GM21367 (cell line): Measurements from ENCODE around the gene COX8C.
"Not testable (repeated sequence)": the region's sequence is repeated elsewhere in the genome, so short reads cannot be mapped to it uniquely, and the experiment has no call there.

Experiments
- ATAC-seq: cut with Tn5 transposase; IDR thresholded peaks from one replicate; pipeline ENCODE4 v1.9.1; 2021; ENCODE audit not compliant: unreplicated experiment

The COX8C gene

GRCh38 chr14:93320489-93320888 is 26.5 kb upstream of the COX8C start:
- ATAC-seq, result no peak

- no peak for ATAC-seq
Observed at GRCh38 chr14:93322929-93323599, 23.9 kb upstream of the COX8C start.

- no peak for ATAC-seq
Observed at GRCh38 chr14:93323600-93324174, 23.3 kb upstream of the COX8C start.

- no peak for ATAC-seq
Observed at GRCh38 chr14:93326196-93326595, 20.8 kb upstream of the COX8C start.

- no peak for ATAC-seq
Observed at GRCh38 chr14:93328546-93328945, 18.4 kb upstream of the COX8C start.

GRCh38 chr14:93329965-93330608 is 16.9 kb upstream of the COX8C start:
- no peak for ATAC-seq

GRCh38 chr14:93330609-93331000 is 16.4 kb upstream of the COX8C start:
- no peak for ATAC-seq

- ATAC-seq, result no peak
Observed at GRCh38 chr14:93331002-93331727, 15.8 kb upstream of the COX8C start.

GRCh38 chr14:93331728-93332396 is 15.1 kb upstream of the COX8C start:
- peak; percentile 0 for ATAC-seq

- ATAC-seq, result peak; percentile 50
Observed at GRCh38 chr14:93332397-93332852, 14.6 kb upstream of the COX8C start.

- peak; percentile 61 for ATAC-seq
Observed at GRCh38 chr14:93332853-93333630, 13.9 kb upstream of the COX8C start, which contains the start of gene BTBD7. BTBD7 (minus strand) TSS chr14:93333036; CDS start chr14:93296051, 36,985 bp downstream.

- ATAC-seq, result no peak
Observed at GRCh38 chr14:93333631-93334103, 13.3 kb upstream of the COX8C start.

- ATAC-seq, result no peak
Observed at GRCh38 chr14:93337143-93337753, 9.7 kb upstream of the COX8C start.

GRCh38 chr14:93337884-93338283 is 9.1 kb upstream of the COX8C start:
- no peak for ATAC-seq

- no peak for ATAC-seq
Observed at GRCh38 chr14:93343266-93343665, 3.7 kb upstream of the COX8C start.

- ATAC-seq, result no peak
Observed at GRCh38 chr14:93343797-93344196, 3.2 kb upstream of the COX8C start.

GRCh38 chr14:93347850-93348249 is 868 bp downstream of the COX8C start:
- ATAC-seq, result no peak

GRCh38 chr14:93348292-93348691 is 1.3 kb downstream of the COX8C start:
- ATAC-seq, result no peak

- ATAC-seq, result not testable (repeated sequence)
Observed at GRCh38 chr14:93354873-93355272, 7.9 kb downstream of the COX8C start.
